DMS114 treated with DMSO at 0.1 percent for 48 hours (cell line): ENCODE measurements around the gene NRSN1.
"Not testable (repeated sequence)": the region's sequence is repeated elsewhere in the genome, so short reads cannot be mapped to it uniquely, and the experiment has no call there.

Experiments used
- DNase-seq: peaks from one replicate; lab custom pipeline; 2025; ENCODE audit not compliant: unreplicated experiment; lab: John Stamatoyannopoulos, UW

The NRSN1 gene

GRCh38 chr6:24140591-24140990 is 14.6 kb downstream of the NRSN1 start:
- DNase-seq: no peak

GRCh38 chr6:24142733-24143132 is 16.7 kb downstream of the NRSN1 start:
- not testable (repeated sequence) for DNase-seq

- no peak for DNase-seq
Measured at GRCh38 chr6:24145690-24146131, 19.7 kb downstream of the NRSN1 start.

- DNase-seq: no peak
Measured at GRCh38 chr6:24146871-24147270, 20.9 kb downstream of the NRSN1 start.

- no peak for DNase-seq
Measured at GRCh38 chr6:24147511-24148153, 21.6 kb downstream of the NRSN1 start.

GRCh38 chr6:24148154-24148570 is 22.1 kb downstream of the NRSN1 start:
- no peak for DNase-seq

GRCh38 chr6:24148684-24149083 is 22.7 kb downstream of the NRSN1 start:
- no peak for DNase-seq

GRCh38 chr6:24149296-24149695 is 23.3 kb downstream of the NRSN1 start:
- no peak for DNase-seq

GRCh38 chr6:24149836-24150235 is 23.8 kb downstream of the NRSN1 start:
- no peak for DNase-seq

- no peak for DNase-seq
Measured at GRCh38 chr6:24152014-24152413, 26.0 kb downstream of the NRSN1 start.

- no peak for DNase-seq
Measured at GRCh38 chr6:24154121-24154520, 28.1 kb downstream of the NRSN1 start.

GRCh38 chr6:24157886-24158285 is 31.9 kb downstream of the NRSN1 start:
- no peak for DNase-seq

GRCh38 chr6:24183584-24183983 is 57.6 kb downstream of the NRSN1 start:
- no peak for DNase-seq

GRCh38 chr6:24186349-24186748 is 60.3 kb downstream of the NRSN1 start:
- DNase-seq: no peak

GRCh38 chr6:24187965-24188577 is 62.1 kb downstream of the NRSN1 start:
- no peak for DNase-seq

GRCh38 chr6:24188578-24189080 is 62.6 kb downstream of the NRSN1 start:
- no peak for DNase-seq

- no peak for DNase-seq
Measured at GRCh38 chr6:24191346-24191745, 65.3 kb downstream of the NRSN1 start.

- DNase-seq: no peak
Measured at GRCh38 chr6:24193364-24193763, 67.3 kb downstream of the NRSN1 start.

GRCh38 chr6:24194978-24195700 is 69.1 kb downstream of the NRSN1 start:
- DNase-seq: no peak

- no peak for DNase-seq
Measured at GRCh38 chr6:24195836-24196597, 70.0 kb downstream of the NRSN1 start.
